GM18861 (cell line): ENCODE results near the gene FIZ1.

Source experiments
- ATAC-seq: cut with Tn5 transposase; IDR thresholded peaks from one replicate; pipeline ENCODE4 v1.9.1; 2021; ENCODE audit not compliant: unreplicated experiment

The FIZ1 gene

GRCh38 chr19:55599468-55599841 lies at the start of gene FIZ1:
Gene FIZ1, minus strand, starts transcription at chr19:55599517. Its CDS starts 1,652 bp downstream, at chr19:55597865.
- peak; percentile 38 for ATAC-seq

GRCh38 chr19:55648585-55649267 lies 49.4 kb upstream of the FIZ1 start:
- ATAC-seq, result no peak

- ATAC-seq, result no peak
Measured at GRCh38 chr19:55647732-55648584, 48.6 kb upstream of the FIZ1 start, which contains the start of gene CCDC106. Gene CCDC106, plus strand, starts transcription at chr19:55648212. Its CDS starts 835 bp downstream, at chr19:55649047.

- no peak for ATAC-seq
Measured at GRCh38 chr19:55646889-55647731, 47.8 kb upstream of the FIZ1 start.

GRCh38 chr19:55645512-55645881 lies 46.2 kb upstream of the FIZ1 start:
- no peak for ATAC-seq

- no peak for ATAC-seq
Measured at GRCh38 chr19:55644842-55645511, 45.7 kb upstream of the FIZ1 start.

GRCh38 chr19:55644191-55644833 lies 45.0 kb upstream of the FIZ1 start:
- ATAC-seq, result no peak

GRCh38 chr19:55643887-55644176 lies 44.5 kb upstream of the FIZ1 start:
- ATAC-seq, result no peak

- ATAC-seq, result no peak
Measured at GRCh38 chr19:55643003-55643886, 43.9 kb upstream of the FIZ1 start, which contains the start of gene ZNF581. Gene ZNF581, plus strand, starts transcription at chr19:55643649. Its CDS starts 923 bp downstream, at chr19:55644572.

GRCh38 chr19:55642153-55643002 lies 43.1 kb upstream of the FIZ1 start:
- no peak for ATAC-seq

- no peak for ATAC-seq
Measured at GRCh38 chr19:55641426-55642152, 42.3 kb upstream of the FIZ1 start.

- ATAC-seq, result no peak
Measured at GRCh38 chr19:55640577-55641425, 41.5 kb upstream of the FIZ1 start, which contains the start of gene ZNF580. Gene ZNF580, plus strand, starts transcription at chr19:55641002. Its CDS starts 1,507 bp downstream, at chr19:55642509.

GRCh38 chr19:55640043-55640576 lies 40.8 kb upstream of the FIZ1 start:
- no peak for ATAC-seq

GRCh38 chr19:55638864-55639359 lies 39.6 kb upstream of the FIZ1 start:
- ATAC-seq, result no peak

- ATAC-seq, result no peak
Measured at GRCh38 chr19:55637534-55637933, 38.2 kb upstream of the FIZ1 start.

GRCh38 chr19:55636723-55637122 lies 37.4 kb upstream of the FIZ1 start:
- ATAC-seq, result no peak
